SK-N-SH (cell line): ENCODE data around the gene HSPBP1. TPM values are rescaled to one million over a fixed set of nuclear protein-coding genes. Genes with fewer than 3 reads are reported as not detected.

Experiments used
- CTCF ChIA-PET: fragments of 300-600, 350-600 bp; formaldehyde crosslinking; extraction: SDS; loops from one replicate; lab custom pipeline; 2021; lab: Yijun Ruan, JAX
- POLR2A ChIA-PET: fragments of 350-600 bp; sonication (Branson Sonifier 250); formaldehyde crosslinking; extraction: SDS; loops from one replicate; lab custom pipeline; 2020; ENCODE audit warnings: antibody characterized with exemption, inconsistent platforms; lab: Yijun Ruan, JAX
- DNase-seq: peaks from one replicate; pipeline ENCODE4 v3.0.0; 2012
- H2AFZ ChIP-seq: fragments of 200-600 bp; sonication (generic); 2 replicates; pipeline ENCODE4 v1.8.1; 2016; ENCODE audit warnings: antibody characterized with exemption, mild to moderate bottlenecking, low read depth
- H3F3A ChIP-seq: fragments of 200-600 bp; sonication (generic); replicated peaks from 2 replicates; pipeline ENCODE3; 2016; ENCODE audit warnings: antibody characterized with exemption, mild to moderate bottlenecking; ENCODE audit not compliant: insufficient read depth
- H3K27ac ChIP-seq, 2 experiments: fragments of 200-500 bp in 1 of 2; fragments of 200-600 bp in 1 of 2; sonication (Bioruptor generic) in 1 of 2; sonication (generic), shearing (Covaris generic) in 1 of 2; 2 replicates each; pipeline versions ENCODE4 v1.5.1 to v1.6.1; 2014 to 2016; ENCODE audit warnings: low read depth in 2 of 2, inconsistent platforms in 1 of 2, low read length in 1 of 2, mild to moderate bottlenecking in 1 of 2, mixed read lengths in 1 of 2
- H3K27me3 ChIP-seq: fragments of 200-600 bp; sonication (generic), shearing (Covaris generic); 2 replicates; pipeline ENCODE4 v1.6.1; 2016; ENCODE audit warnings: mixed run types; ENCODE audit not compliant: insufficient read depth
- H3K36me3 ChIP-seq, 2 experiments: fragments of 200-500 bp in 1 of 2; fragments of 200-600 bp in 1 of 2; sonication (Bioruptor generic) in 1 of 2; sonication (generic) in 1 of 2; replicated peaks in 1 of 2; 2 replicates each; pipeline versions ENCODE3 to v1.5.1; 2014 to 2016; ENCODE audit warnings: low read length in 1 of 2, mild to moderate bottlenecking in 1 of 2; ENCODE audit not compliant: insufficient read depth in 2 of 2, control insufficient read depth in 1 of 2
- H3K4me1 ChIP-seq, 2 experiments: fragments of 200-500 bp in 1 of 2; fragments of 200-600 bp in 1 of 2; sonication (Bioruptor generic) in 1 of 2; sonication (generic), shearing (Covaris generic) in 1 of 2; 2 replicates each; pipeline versions ENCODE4 v1.5.1 to v1.6.1; 2014 to 2016; ENCODE audit warnings: low read depth in 1 of 2, low read length in 1 of 2, mixed run types in 1 of 2; ENCODE audit not compliant: insufficient read depth in 2 of 2, control insufficient read depth in 1 of 2
- H3K4me2 ChIP-seq: fragments of 200-600 bp; sonication (generic), shearing (Covaris generic); 2 replicates; pipeline ENCODE4 v1.6.1; 2017; ENCODE audit warnings: mixed run types
- H3K4me3 ChIP-seq, 2 experiments: fragments of 200-500 bp in 1 of 2; fragments of 200-600 bp in 1 of 2; sonication (Bioruptor generic) in 1 of 2; sonication (generic), shearing (Covaris generic) in 1 of 2; 2 replicates each; pipeline versions ENCODE4 v1.5.1 to v1.8.1; 2014 to 2016; ENCODE audit warnings: low read depth in 2 of 2, inconsistent platforms in 1 of 2, low read length in 1 of 2, mild to moderate bottlenecking in 1 of 2, mixed read lengths in 1 of 2, moderate library complexity in 1 of 2
- H3K79me2 ChIP-seq: fragments of 200-600 bp; sonication (generic); 2 replicates; pipeline ENCODE4 v1.8.1; 2017; ENCODE audit warnings: mild to moderate bottlenecking; ENCODE audit not compliant: insufficient read depth
- H3K9ac ChIP-seq: fragments of 200-600 bp; sonication (generic); 2 replicates; pipeline ENCODE4 v1.6.1; 2017; ENCODE audit warnings: mixed run types
- H3K9me2 ChIP-seq: fragments of 200-600 bp; sonication (generic); 2 replicates; pipeline ENCODE4 v1.6.1; 2017; ENCODE audit warnings: mixed run types
- H3K9me3 ChIP-seq: fragments of 200-600 bp; sonication (generic); 2 replicates; pipeline ENCODE4 v1.6.1; 2017; ENCODE audit warnings: mixed run types, mild to moderate bottlenecking, moderate library complexity
- H4K20me1 ChIP-seq: fragments of 200-600 bp; sonication (generic); 2 replicates; pipeline ENCODE4 v1.6.1; 2017; ENCODE audit warnings: mild to moderate bottlenecking, mixed run types; ENCODE audit not compliant: insufficient read depth
- CHD2 ChIP-seq: fragments of 150-350 bp; IDR thresholded peaks from 2 replicates; pipeline ENCODE4 v1.6.1; 2018; ENCODE audit warnings: low read length; ENCODE audit not compliant: partially characterized antibody
- FOSL2 ChIP-seq: IDR thresholded peaks from 2 replicates; pipeline ENCODE4 v1.4.0; 2012; ENCODE audit warnings: low read depth, mild to moderate bottlenecking, moderate library complexity, borderline replicate concordance
- FOXJ3 ChIP-seq: sonication (generic); formaldehyde crosslinking; IDR thresholded peaks from 2 replicates; pipeline ENCODE4 v1.5.1; 2020; ENCODE audit warnings: mild to moderate bottlenecking, missing genetic modification reagents
- IRF3 ChIP-seq: fragments of 150-350 bp; IDR thresholded peaks from 2 replicates; pipeline ENCODE4 v1.6.1; 2016; ENCODE audit warnings: mild to moderate bottlenecking, low read depth, low read length
- JUND ChIP-seq: IDR thresholded peaks from 2 replicates; pipeline ENCODE4 v1.4.0; 2012
- MAX ChIP-seq: IDR thresholded peaks from 2 replicates; pipeline ENCODE4 v1.4.0; 2012; ENCODE audit warnings: low read depth
- MXI1 ChIP-seq: IDR thresholded peaks from 2 replicates; pipeline ENCODE4 v1.6.1; 2012; ENCODE audit warnings: mild to moderate bottlenecking, low read depth, low read length, improper control_type of control experiment
- NFIC ChIP-seq: IDR thresholded peaks from 2 replicates; pipeline ENCODE4 v1.4.0; 2012; ENCODE audit warnings: borderline replicate concordance
- NRF1 ChIP-seq: IDR thresholded peaks from 2 replicates; pipeline ENCODE4 v1.6.1; 2012; ENCODE audit warnings: low read depth, mild to moderate bottlenecking, low read length
- RAD21 ChIP-seq: IDR thresholded peaks from 2 replicates; pipeline ENCODE4 v1.6.1; 2012; ENCODE audit warnings: mild to moderate bottlenecking, low read length
- RCOR1 ChIP-seq: fragments of 150-350 bp; IDR thresholded peaks from 2 replicates; pipeline ENCODE4 v1.6.1; 2017; ENCODE audit warnings: antibody characterized with exemption, low read length
- RFX5 ChIP-seq: IDR thresholded peaks from 2 replicates; pipeline ENCODE4 v1.6.1; 2012; ENCODE audit warnings: mild to moderate bottlenecking, improper control_type of control experiment, low read length
- TEAD4 ChIP-seq: IDR thresholded peaks from 2 replicates; pipeline ENCODE4 v1.4.0; 2012; ENCODE audit warnings: mild to moderate bottlenecking, borderline replicate concordance; ENCODE audit not compliant: insufficient read depth
- USF1 ChIP-seq: IDR thresholded peaks from 2 replicates; pipeline ENCODE4 v1.4.0; 2012; ENCODE audit warnings: low read depth, borderline replicate concordance
- YY1 ChIP-seq: IDR thresholded peaks from 2 replicates; pipeline ENCODE4 v1.4.0; 2012; ENCODE audit warnings: low read depth, mild to moderate bottlenecking
- WGBS: methylation state at CpG from one replicate; pipeline ENCODE4 v1.1.6; 2017; ENCODE audit warnings: low lambda C conversion rate; 5-methylcytosine and 5-hydroxymethylcytosine counted together
- polyA plus RNA-seq, 3 experiments: library from polyadenylated mRNA; depleted of rRNA; stranded (reverse); fragments of >200 nt; gene quantifications; 2 replicates each; pipeline ENCODE4 v1.2.3, GENCODE V29; 2012
- TF ChIP-seq, protein P1 (sequence below): IDR thresholded peaks from 2 replicates; pipeline ENCODE4; 2012
- TF ChIP-seq, protein P2 (sequence below): IDR thresholded peaks from 2 replicates; pipeline ENCODE4 v1.4.0; 2012; ENCODE audit warnings: low read depth, borderline replicate concordance
- TF ChIP-seq, protein P3 (sequence below): fragments of 150-350 bp; IDR thresholded peaks from 2 replicates; pipeline ENCODE4 v1.6.1; 2017; ENCODE audit warnings: antibody characterized with exemption, low read length, low read depth, borderline replicate concordance

The HSPBP1 gene
- polyA plus RNA-seq, 1 of the 3 experiments (the other 2 are of a cell fraction): 55.4 TPM

GRCh38 chr19:55227241-55228014 lies 52.5 kb downstream of the HSPBP1 start:
- no peak overlapping the region for H3K9ac ChIP-seq
- H3K79me2 ChIP-seq: no peaks in the 10 kb centered on the region
- H3K27me3 ChIP-seq: no peaks in the 10 kb centered on the region
- CTCF ChIA-PET: interaction anchor here (1.2 to 2.1 kb wide), 8 partner anchors 13 to 379 kb away, joined by 3 to 7 read pairs (median 4); partner anchors contain the start of gene PPP6R1
- H3K9me2 ChIP-seq: no peaks in the 10 kb centered on the region
- H3K36me3 ChIP-seq: peaks cover 0 to 53% of the 10 kb centered on the region in 2 experiments
- 93% methylated on average over 19 of the region's 25 CpGs for WGBS
- H3K4me2 ChIP-seq: no peak overlapping the region
- POLR2A ChIA-PET: interaction anchor here (0.9 to 1.8 kb wide), 12 partner anchors 9 to 249 kb away, joined by 3 to 17 read pairs (median 5); partner anchors contain the start of genes PPP6R1, SYT5, TMEM238 and UBE2S
- H3F3A ChIP-seq: no peaks in the 10 kb centered on the region
- H3K9me3 ChIP-seq: no peaks in the 10 kb centered on the region
- no peak overlapping the region for H2AFZ ChIP-seq
- peaks cover 16% of the 10 kb centered on the region; the same call in 1 of the 2 replicates for H4K20me1 ChIP-seq
- H3K4me1 ChIP-seq: peaks cover 0 to 38% of the 10 kb centered on the region in 2 experiments; a peak in 1 of 4 replicates
- H3K27ac ChIP-seq: peak overlapping the region in 1 of 2 experiments; percentile 78; a peak in 2 of 4 replicates
- DNase-seq: no peak
- no peak overlapping the region for H3K4me3 ChIP-seq
- TF ChIP-seq TEAD4 (no peak), RCOR1 (no peak), YY1 (no peak), RAD21 (no peak), JUND (no peak), USF1 (no peak)
- TF ChIP-seq, protein P1, sequence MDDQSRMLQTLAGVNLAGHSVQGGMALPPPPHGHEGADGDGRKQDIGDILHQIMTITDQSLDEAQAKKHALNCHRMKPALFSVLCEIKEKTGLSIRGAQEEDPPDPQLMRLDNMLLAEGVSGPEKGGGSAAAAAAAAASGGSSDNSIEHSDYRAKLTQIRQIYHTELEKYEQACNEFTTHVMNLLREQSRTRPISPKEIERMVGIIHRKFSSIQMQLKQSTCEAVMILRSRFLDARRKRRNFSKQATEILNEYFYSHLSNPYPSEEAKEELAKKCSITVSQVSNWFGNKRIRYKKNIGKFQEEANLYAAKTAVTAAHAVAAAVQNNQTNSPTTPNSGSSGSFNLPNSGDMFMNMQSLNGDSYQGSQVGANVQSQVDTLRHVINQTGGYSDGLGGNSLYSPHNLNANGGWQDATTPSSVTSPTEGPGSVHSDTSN: no peak

DNA sequence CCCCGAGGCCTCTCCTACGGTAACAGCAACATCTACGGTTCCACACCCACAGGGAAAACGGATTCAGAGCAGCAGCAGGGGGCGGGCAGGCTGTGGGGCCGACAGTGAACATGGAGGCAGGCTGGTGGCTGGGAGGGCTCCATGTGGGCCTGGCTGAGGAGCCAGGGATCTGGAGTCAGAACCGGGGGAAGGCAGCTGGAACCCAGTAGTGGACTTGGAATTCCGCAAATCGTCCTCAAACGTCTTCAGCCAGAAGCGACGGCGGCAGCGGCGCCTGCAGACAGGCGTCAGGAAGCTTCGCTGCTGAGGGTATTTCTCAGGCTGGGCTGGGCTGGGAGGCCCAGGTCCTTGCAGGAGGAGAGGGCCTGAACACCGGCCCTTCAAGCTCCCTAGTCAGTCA lies 53.1 kb downstream of the HSPBP1 start:
- Histone ChIP-seq H3K4me2 (no peak overlapping the region), H3F3A (no peaks in the 10 kb centered on the region), H3K4me1 (peaks cover 0 to 38% of the 10 kb centered on the region in 2 experiments; a peak in 1 of 4 replicates), H3K9ac (no peak overlapping the region), H3K9me2 (no peaks in the 10 kb centered on the region), H3K9me3 (no peaks in the 10 kb centered on the region), H3K27me3 (no peaks in the 10 kb centered on the region), H4K20me1 (peaks cover 16% of the 10 kb centered on the region; the same call in 1 of the 2 replicates), H3K4me3 (no peak overlapping the region), H3K36me3 (peaks cover 0 to 48% of the 10 kb centered on the region in 2 experiments), H3K27ac (peak overlapping the region in 1 of 2 experiments; percentile 78; a peak in 1 of 4 replicates), H3K79me2 (no peaks in the 10 kb centered on the region), H2AFZ (no peak overlapping the region)
- POLR2A ChIA-PET: interaction anchor here (1.2 to 1.8 kb wide), 2 partner anchors 11 to 157 kb away, joined by 4 to 17 read pairs; partner anchors contain the start of gene TMEM238
- 92% methylated on average over 18 of the region's 18 CpGs for WGBS
- DNase-seq: peak; percentile 21
- TF ChIP-seq NFIC (no peak), FOXJ3 (CRISPR knock-in tag) (no peak), IRF3 (no peak), MXI1 (no peak), FOSL2 (no peak), NRF1 (no peak), CHD2 (no peak), RFX5 (no peak), MAX (no peak)
- TF ChIP-seq, protein P2, sequence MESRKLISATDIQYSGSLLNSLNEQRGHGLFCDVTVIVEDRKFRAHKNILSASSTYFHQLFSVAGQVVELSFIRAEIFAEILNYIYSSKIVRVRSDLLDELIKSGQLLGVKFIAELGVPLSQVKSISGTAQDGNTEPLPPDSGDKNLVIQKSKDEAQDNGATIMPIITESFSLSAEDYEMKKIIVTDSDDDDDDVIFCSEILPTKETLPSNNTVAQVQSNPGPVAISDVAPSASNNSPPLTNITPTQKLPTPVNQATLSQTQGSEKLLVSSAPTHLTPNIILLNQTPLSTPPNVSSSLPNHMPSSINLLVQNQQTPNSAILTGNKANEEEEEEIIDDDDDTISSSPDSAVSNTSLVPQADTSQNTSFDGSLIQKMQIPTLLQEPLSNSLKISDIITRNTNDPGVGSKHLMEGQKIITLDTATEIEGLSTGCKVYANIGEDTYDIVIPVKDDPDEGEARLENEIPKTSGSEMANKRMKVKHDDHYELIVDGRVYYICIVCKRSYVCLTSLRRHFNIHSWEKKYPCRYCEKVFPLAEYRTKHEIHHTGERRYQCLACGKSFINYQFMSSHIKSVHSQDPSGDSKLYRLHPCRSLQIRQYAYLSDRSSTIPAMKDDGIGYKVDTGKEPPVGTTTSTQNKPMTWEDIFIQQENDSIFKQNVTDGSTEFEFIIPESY: no peak
- TF ChIP-seq, protein P3, sequence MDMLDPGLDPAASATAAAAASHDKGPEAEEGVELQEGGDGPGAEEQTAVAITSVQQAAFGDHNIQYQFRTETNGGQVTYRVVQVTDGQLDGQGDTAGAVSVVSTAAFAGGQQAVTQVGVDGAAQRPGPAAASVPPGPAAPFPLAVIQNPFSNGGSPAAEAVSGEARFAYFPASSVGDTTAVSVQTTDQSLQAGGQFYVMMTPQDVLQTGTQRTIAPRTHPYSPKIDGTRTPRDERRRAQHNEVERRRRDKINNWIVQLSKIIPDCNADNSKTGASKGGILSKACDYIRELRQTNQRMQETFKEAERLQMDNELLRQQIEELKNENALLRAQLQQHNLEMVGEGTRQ: no peak
- CTCF ChIA-PET: interaction anchor here (1.3 to 2.1 kb wide), 3 partner anchors 20 to 75 kb away, joined by 5 to 7 read pairs (median 5); no protein-coding TSS in a partner anchor
